RWPE1 (cell line): ENCODE measurements around the gene PLPP6.

Source experiments
- CTCF ChIA-PET: fragments of 350-600 bp; sonication (Branson Sonifier 250); formaldehyde crosslinking; extraction: SDS; loops from one replicate; lab custom pipeline; 2021; lab: Yijun Ruan, JAX
- POLR2A ChIA-PET: fragments of 400-600 bp; formaldehyde crosslinking; extraction: SDS; loops from one replicate; lab custom pipeline; 2020; ENCODE audit warnings: antibody characterized with exemption; ENCODE audit not compliant: low non-redundant PET; lab: Yijun Ruan, JAX
- DNase-seq: peaks from one replicate; pipeline ENCODE4 v3.0.0; 2012; ENCODE audit warnings: low spot score
- H3K27ac ChIP-seq: fragments of 450-650 bp; 2 replicates; pipeline ENCODE4 v1.5.1; 2017
- TF ChIP-seq, protein P1 (sequence below): fragments of 450-650 bp; conservative IDR thresholded peaks from 2 replicates; pipeline ENCODE4 v1.5.1; 2017; ENCODE audit warnings: low read depth, mild to moderate bottlenecking

The PLPP6 gene

DNA sequence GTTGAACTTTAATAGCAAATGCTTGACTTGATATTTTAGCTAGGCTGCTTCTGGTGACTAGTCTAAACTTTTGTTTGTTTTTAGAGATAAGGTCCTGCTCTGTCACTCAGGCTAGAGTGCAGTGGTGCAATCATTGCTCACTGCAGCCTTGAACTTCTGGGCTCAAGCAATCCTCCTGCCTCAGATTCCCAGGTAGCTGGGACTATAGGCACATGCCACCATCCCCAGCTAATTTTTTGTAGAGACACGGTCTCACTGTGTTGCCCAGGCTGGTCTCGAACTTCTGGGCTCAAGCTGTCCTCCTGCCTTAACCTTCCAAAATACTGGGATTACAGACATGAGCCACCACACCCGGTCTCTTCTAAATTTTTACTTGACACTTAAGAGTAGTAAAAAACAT, 38.0 kb downstream of the PLPP6 start:
- TF ChIP-seq, protein P1, sequence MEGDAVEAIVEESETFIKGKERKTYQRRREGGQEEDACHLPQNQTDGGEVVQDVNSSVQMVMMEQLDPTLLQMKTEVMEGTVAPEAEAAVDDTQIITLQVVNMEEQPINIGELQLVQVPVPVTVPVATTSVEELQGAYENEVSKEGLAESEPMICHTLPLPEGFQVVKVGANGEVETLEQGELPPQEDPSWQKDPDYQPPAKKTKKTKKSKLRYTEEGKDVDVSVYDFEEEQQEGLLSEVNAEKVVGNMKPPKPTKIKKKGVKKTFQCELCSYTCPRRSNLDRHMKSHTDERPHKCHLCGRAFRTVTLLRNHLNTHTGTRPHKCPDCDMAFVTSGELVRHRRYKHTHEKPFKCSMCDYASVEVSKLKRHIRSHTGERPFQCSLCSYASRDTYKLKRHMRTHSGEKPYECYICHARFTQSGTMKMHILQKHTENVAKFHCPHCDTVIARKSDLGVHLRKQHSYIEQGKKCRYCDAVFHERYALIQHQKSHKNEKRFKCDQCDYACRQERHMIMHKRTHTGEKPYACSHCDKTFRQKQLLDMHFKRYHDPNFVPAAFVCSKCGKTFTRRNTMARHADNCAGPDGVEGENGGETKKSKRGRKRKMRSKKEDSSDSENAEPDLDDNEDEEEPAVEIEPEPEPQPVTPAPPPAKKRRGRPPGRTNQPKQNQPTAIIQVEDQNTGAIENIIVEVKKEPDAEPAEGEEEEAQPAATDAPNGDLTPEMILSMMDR, result no peak
- no peak overlapping the region for H3K27ac ChIP-seq
- CTCF ChIA-PET, result no interaction called here
- POLR2A ChIA-PET, result no interaction called here
- DNase-seq, result no peak

DNA sequence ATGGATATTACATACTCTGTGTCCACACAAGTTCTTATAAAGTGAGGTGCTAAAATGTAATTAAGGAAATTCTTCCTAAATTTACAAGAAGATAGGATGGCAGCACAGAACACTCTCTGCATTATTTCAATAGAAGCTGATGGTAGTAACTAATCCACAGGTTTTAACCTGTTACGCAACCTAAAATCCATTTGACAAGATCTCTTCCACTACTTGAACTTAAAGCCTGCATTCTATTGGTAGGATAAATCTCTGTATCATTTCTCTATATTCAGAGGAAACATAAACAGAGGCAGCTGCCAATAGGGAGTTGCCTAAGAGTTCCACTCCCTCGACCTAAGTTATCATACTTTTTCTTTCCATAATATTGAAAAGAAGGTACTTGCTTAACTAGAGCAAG, 38.8 kb downstream of the PLPP6 start:
- H3K27ac ChIP-seq, result no peak overlapping the region
- ChIA-PET POLR2A (no interaction called here), CTCF (no interaction called here)
- no peak for DNase-seq
- TF ChIP-seq, protein P1, result no peak

DNA sequence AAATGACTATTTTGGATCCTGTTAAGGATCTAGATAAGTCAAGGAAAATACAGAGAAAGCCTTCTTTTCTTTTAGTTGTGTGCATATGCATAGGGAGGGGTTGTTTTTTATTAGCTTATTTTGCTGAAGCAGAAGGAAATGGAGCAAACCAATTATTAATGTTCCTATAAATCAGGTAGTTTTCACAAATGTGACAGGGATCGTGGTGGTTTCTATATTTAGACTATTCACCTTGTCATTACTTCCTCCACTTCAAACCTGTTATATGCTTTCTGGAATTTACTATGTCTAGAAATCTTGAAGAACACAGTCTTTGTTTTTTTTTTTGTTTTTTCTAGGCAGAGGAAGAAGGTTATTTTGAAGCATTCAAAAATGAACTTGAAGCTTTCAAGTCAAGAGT, 39.4 kb downstream of the PLPP6 start:
- POLR2A ChIA-PET, result no interaction called here
- CTCF ChIA-PET, result interaction anchor here (0.7 kb wide), 1 partner anchor 345 kb away, joined by 5 read pairs; no protein-coding TSS in a partner anchor
- no peak for DNase-seq
- TF ChIP-seq, protein P1, result no peak
- H3K27ac ChIP-seq, result no peak overlapping the region

DNA sequence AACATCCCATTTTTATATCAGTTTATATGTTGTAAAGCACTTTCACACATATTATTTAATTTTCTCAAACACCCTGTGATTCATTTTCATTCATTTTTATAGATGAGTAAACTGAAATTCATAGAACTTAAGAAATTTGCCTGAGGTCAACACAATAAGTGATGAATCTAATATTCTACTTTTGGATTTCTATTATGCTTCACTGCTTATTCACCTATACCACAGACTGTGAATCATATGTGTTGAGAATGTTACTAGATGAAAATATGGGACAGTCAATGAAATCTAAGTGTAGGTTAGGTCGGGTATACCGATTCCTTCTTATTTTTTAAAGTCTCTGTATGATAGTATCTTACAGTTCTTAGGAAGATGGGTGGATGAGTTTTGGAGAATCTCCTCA, 42.0 kb downstream of the PLPP6 start:
- CTCF ChIA-PET, result no interaction called here
- POLR2A ChIA-PET, result no interaction called here
- no peak for DNase-seq
- no peak overlapping the region for H3K27ac ChIP-seq
- TF ChIP-seq, protein P1, result no peak

DNA sequence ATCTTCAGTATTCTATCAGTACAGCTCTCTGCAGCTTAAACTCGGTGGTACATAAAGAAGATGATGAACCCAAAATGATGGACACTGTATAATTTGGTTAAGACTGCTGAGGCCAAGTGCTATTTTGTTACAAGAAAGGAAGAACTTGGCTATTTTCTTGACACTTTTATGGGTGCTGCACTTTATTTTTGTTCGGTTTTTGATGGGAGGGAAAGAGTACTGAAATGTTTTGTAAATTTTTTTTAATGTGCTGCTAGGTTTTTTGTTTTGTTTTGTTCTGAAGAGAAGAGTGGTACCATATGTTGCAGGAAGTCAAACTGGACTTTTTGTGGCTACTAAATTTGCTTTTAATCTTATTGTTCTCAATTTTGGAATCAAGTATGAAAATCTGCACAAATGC, 43.9 kb downstream of the PLPP6 start:
- POLR2A ChIA-PET, result no interaction called here
- DNase-seq, result no peak
- no peak overlapping the region for H3K27ac ChIP-seq
- TF ChIP-seq, protein P1, result no peak
- CTCF ChIA-PET, result no interaction called here

DNA sequence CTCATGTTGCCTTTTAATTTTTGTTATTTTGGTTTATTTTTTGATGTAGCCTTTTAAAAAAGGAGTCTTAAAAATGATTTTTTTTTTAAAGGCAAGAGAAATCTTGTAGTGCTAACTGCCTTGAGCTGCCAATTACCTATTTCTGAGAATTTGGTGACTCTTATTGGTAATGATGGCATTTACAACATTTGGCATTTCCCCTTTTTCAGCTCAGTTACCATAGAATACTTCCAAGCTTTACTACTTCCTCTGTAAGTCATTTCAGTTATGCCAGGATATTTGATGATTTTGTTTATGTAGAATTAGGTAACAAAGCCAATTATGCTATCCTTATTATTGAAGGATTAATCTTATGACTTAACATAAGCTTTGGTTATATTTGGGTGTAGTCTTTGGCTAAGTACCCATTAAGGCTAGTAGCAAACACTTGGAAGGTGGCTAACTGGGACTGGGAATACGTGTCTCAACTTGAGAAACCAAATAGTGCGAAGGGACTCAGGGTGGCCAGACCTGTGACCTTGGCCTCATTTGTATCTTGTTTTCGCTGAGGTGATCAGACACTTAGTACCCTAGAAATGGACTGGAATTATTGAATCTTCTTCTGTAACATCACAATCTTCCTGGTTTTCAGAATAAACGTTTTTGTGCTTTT, 45.0 kb downstream of the PLPP6 start:
- ChIA-PET POLR2A (no interaction called here), CTCF (no interaction called here)
- no peak for DNase-seq
- H3K27ac ChIP-seq, result no peak overlapping the region
- TF ChIP-seq, protein P1, result no peak
